DMS114 treated with DMSO at 0.1 percent for 48 hours (cell line): Measurements from ENCODE around the gene ADIPOR1.

Experiments
- DNase-seq: peaks from one replicate; lab custom pipeline; 2025; ENCODE audit not compliant: unreplicated experiment; lab: John Stamatoyannopoulos, UW

Gene ADIPOR1

DNA sequence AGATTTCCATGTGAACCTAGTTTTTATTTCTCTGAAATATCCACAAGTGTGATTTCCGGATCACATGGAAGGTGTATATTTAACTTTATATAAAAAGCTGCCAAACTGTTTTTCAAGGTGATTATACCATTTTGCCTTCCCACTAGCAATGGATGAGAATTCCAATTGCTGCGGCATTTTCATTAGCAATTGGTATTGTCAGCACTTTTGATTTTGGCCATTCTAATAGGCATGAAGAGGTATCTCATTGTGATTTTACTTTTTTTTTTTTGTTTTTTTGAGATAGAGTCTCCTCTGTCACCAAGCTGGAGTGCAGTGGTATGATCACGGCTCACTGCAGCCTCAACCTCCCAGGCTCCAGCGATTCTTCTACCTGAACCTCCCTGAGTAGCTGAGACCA, 13.9 kb upstream of the ADIPOR1 start:
- no peak for DNase-seq

DNA sequence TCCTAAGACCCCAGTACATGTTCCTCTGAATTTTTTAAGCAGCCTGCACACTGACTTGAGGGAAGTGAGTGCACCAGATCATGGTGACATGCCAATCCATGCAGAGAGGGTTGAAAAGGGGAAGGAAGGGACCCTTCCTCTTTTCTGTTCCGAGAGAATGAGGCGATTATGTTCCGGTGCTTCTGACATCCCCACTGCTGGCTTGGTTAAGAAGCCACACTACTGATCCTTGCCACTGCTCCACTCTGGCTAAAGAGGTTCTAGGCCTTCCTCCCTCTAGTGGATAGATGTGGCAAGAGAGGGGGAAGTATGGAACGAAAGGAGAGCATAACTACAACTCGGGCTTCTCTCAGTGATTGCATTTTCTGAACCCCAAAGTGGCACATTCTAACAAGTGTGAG, 10.8 kb upstream of the ADIPOR1 start:
- peak; percentile 80 for DNase-seq

DNA sequence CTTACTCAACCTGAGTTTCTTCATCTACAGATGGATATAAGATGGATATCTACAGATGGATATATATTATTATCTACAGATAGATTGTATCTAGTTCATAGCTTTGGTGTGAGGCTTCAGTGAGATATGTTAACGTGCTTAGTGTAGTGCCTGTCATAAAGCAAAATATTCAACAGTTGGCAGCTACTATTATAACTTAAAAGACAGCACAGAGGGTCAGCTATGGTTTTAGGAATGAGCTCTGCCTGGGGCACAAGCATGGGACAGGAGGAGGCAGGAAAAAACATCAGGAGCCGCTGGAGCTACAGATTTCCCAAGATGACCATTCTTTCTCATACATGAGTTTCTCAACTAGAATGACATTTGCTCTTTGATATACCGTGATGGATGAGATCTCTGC, 10.2 kb upstream of the ADIPOR1 start:
- DNase-seq: no peak

DNA sequence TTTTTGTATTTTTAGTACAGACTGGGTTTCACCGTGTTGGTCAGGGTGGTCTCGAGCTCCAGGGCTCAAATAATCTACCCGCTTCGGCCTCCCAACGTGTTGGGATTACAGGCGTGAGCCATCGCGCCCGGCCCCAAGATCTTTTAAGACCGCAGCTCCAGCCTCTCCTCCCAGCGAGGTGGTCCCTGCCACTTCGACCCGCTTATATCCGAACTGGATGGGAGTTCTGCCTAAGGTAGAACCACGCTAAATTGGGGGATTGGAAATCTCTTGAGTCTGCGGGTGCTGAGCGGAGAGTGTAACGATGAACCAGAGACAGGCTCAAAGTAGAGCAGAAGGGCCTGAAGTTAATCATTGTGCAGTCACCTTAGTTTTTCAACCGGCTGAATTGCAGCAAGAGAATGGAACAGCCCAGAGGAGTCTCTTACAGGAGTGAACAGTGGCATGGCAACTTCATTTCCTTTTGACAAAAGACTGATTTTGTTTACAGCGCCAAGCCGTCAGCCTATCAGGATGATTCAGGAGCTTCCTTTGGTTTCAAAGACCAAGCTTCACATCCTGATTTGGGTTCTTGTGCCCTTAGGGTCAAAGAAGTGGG, 9.7 kb upstream of the ADIPOR1 start:
- no peak for DNase-seq

DNA sequence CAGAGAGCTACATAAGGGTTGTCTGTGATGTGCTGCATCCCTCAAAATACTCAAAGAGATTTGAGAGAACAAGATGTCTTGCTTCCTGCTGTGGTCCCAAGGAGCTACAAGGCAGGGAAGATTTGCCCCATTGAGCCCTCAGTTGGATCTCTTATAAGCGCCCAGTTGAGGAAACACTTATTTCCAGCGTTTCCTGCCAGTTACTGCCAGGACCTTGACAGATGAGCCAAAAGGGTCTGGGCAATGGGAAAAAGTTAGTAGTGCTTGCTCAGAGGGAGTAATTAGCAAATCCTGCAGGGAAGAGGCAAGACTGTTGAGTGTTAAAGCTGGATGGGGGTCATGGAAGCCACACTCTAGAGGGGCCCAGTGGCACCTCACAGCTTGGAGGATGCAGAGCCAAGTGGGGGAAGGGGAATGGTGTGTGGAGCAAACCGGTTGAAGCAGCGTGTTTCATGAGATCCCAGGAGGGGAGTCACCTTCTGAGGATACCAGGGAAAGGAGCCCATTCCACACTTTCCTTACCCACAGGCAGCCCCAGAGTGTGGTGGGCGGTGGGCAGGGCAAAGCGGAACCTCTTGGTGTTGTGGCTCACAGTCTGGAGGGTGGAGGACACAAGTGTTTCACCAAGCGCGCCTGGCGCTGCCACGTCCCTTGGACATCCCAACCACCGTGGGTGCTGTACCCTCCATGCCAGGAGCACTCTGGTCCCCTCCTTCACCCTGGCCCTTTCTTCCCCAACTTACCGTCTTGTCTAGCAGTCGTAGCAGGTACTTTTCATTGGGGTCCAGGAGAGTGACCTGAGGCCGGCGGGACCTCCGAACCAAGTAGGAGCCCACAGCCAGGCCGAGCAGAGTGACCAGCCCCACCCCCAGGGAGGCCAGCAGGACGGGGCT, 8.1 kb upstream of the ADIPOR1 start:
- DNase-seq: no peak

DNA sequence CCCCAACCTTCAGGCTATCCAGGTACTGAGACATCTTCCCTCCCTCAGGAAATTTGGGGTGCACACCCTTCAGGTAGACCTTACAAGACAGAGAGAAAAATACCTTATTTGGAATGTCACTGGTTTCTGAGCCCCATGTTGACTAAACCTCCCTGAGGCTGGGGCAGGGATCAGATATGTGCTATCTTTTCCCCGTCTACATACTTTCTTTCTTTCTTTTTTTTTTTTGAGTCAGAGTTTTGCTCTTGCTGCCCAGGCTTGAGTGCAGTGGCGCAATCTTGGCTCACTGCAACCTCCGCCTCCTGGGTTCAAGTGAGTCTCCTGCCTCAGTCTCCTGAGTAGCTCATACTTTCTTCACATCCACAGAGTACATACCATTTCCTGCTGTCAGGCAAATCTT, 7.3 kb upstream of the ADIPOR1 start:
- DNase-seq: no peak

DNA sequence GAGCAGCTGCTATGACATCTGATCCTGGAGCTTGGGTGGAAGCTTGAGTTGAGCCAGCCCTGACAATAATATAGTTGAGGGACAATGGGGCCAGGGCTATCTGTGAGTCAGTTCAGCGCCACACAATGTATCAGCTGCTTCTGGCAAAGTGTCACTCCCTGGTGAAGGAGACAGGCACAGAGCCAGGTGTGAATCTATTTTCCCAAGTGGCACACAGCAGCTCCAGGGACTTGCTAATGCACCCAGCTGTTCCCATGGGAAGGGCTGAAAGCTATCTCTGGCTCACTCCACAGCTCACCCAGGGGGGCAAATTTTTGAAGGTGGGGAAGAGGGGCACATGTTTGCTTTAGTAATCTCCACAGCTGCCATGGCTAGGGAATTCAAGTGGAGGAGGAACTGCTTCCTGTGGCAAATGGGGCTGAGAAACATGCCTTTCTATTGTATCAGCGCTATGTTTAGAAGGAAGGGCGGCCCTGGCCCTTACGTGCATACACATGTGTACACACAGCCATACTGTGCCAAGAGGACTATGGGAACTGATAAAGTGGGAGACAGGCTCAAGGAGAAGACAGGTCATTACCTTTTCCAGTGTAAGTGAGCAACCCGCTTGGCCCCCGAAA, 6.8 kb upstream of the ADIPOR1 start:
- no peak for DNase-seq

DNA sequence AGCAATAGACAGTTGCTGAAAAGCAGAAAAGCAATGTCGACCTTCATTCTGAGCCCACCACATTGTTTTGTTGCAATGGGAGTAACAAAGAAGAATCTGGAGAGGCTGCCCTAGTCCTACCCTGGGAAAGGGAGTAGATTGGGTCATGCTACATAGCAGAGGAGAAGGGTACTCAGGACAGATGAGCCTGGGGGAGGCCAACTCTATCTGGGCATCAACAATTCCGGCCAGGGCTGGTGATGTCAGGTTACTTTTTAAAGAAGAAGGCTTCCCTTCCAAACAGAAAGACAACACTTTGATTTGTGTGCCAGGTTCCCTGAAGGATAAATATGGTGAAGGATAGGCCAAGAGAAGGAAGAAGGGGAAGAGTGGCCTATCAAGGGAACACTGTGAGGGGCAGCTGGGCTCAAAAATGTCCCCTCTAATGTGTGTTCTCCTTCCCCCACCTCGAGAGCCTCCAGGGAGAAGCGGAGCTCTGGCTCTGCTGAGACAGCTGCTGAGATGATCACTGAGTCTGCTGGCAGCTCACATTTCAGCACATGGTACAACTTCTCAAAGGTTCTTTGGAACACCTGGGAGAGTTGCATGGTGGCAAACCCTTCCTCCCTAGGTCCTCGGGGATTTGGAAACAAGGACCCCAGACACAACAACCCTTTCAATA, 3.2 kb upstream of the ADIPOR1 start:
- DNase-seq: no peak

DNA sequence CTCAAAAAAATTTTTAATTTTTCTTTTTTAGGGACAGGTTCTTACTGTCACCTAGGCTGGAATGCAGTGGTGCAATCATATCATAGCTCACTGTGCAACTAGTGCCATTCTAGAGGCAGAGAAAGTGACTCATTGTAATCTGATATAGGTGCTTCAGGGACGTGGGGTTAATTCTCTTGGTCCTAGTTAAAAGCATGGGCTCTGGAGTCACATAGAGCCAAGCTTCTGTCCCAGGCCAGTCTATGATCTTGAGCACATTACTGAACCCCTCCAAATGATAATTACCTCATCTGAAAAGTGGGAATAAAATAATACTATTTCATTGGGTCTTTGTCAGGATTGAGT, 1.1 kb upstream of the ADIPOR1 start:
- no peak for DNase-seq

DNA sequence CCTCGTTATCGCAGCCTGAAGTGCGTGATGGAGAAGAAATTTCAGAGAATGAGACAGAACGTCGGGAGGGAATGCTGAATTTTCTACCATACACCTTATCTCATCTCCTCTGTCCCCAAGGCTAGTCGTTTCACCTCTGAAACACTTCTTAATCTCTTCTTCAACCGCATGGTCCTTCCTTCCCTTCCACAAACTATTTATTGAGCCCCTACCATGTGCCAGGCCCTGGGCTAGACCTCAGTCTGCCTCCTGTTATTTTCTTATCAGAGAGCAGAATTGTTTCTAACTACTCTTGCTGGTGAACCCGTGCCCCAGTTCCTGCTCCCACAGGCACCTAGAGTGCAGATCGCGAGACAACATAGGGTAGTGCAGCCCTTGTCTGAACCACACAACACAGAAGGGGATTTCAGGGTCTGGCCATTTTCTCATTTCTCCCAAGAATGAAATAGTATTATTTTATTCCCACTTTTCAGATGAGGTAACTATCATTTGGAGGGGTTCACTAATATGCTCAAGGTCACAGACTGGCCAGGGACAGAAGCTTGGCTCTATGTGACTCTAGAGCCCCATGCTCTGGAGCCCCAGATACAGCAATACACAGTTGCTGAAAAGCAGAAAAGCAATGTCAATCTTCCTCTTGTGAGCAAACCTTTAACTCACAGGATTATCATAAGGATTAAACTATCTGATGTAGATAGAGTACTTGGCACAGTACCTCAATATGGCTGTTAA, 598 bp upstream of the ADIPOR1 start:
- DNase-seq: no peak

DNA sequence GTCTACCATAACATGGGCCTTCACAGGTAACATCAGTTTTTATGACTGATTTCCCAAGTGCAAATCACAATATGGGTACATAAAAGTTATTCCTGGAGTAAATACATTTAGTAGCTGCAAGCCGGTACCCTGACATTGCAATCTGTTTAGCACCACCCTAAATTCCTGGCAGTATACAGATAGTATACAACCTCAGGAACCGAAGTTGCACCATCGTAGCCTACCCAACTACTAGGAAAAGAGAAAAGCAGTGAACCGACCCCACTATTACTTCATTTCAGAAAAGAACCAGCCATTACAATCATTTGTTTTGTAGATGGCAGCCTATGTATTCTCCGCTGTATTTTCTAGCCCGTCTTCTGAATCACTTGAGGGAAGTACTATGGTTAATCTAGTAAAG, 1.1 kb downstream of the ADIPOR1 start:
- no peak for DNase-seq

DNA sequence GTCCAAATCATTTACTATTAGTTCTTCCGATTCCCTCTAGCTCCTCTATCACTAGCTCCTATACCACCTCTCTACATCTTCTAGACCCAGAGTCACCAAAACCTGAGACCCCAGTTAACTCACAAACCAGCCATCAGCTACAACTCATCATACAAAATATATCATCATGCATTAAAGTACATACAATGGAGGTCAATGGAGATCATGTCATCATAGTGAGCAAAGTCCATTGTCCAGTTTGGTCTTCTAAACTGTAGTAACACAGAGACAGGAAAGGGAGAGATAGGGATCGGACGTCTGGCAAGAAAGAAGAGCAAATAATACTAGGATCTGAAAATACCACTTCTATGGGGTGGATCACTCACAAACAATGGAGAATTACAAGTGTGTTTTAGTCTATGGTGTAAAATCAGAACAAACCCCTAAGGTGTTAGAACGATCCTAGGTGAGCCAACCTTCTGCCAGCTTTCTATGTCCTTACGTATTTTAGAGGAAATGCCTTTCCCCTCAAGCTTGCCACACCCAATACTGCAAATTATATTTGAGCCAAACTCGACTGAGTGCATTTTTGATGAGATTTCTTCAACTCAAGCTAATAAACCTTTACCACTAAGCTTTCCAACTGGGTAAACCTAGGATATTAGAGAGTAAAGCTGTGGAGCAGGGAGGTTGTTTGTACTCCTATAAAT, 3.9 kb downstream of the ADIPOR1 start:
- DNase-seq: no peak

DNA sequence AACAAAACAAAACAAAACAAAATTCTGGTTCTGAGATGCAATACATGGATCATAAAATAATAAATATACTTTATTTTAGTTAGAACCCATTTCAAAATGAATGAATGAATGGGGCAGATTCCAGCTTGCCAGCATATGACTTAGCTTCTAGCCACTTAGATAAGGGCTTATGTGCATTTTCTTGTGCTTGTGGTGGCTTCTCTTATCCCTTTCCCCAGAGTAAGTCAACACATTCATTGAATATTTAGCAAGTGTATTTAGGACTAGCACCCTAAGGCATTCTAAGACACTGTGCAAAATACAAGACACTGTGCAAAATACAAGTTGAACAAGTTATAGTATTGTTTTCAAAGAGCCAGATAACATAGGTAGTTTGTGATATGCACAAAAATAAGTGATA, 4.7 kb downstream of the ADIPOR1 start:
- no peak for DNase-seq

DNA sequence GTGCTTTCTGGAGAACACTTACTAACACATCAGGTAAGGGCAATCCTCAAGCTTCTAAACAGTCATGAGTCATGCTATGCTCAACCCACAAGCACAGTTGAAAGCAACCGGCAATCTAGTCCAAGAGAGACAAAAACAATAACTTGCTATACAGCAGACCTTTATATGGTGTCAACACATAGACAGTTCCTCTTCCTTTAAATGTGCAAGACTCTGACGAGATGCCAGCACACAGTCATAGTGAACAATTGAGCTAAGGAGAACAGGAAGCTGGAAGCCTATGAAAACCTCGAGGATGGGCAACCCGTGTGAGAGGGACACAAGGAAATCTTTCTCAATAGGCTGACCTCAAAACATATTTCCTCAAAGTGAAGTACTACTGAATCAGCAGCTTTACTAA, 5.3 kb downstream of the ADIPOR1 start:
- no peak for DNase-seq

DNA sequence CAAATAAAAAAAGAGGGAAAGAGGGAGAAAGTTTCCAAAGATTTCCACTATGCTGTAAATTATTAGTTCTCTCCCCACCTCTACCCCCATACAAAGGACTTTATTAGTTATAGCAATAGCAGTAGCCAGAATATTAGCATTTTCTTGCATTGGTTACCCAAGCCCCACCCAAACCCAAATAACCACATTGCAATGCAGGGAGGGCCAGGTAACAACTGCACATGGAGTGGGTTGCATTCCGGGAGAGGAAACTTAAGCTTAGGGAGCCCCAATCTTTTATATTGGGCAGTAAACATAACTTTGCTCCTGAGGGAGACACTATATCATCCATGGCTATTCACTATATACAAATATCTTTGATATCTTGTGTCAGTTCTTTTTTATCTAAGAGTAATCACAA, 6.0 kb downstream of the ADIPOR1 start:
- DNase-seq: no peak

DNA sequence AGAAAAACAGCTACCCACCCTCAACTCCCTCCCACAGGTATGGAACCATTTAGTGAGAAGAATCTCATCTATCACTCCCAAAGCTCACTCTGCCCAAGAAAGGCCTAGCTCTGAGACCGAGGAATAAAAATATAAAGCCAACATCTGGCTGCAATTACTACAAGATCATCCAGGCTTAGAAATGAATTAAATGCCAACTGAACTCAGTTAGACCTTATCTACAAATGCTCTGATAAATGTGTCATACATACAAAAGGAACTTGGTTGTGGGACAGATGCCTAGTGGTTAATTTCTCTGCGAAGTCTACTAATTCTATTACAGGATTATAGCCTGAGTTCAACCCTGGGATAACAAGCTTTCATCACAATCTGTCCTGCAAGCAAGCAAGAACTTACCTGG, 6.7 kb downstream of the ADIPOR1 start:
- no peak for DNase-seq

DNA sequence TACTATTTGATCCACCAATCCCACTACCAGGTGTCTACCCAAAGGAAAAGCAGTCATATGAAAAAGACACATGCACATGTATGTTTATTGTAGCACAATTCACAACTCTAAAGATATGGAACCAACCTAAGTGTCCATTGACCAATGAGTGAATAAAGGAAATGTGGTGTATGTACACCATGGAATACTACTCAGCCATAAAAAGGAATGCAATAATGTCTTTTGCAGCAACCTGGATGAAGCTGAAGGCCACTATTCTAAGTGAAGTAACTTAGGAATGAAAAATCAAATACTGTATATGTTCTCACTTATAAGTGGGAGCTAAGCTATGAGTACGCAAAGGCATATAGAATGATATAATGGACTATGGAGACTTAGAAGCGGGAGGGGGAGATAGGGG, 12.6 kb downstream of the ADIPOR1 start:
- DNase-seq: no peak

DNA sequence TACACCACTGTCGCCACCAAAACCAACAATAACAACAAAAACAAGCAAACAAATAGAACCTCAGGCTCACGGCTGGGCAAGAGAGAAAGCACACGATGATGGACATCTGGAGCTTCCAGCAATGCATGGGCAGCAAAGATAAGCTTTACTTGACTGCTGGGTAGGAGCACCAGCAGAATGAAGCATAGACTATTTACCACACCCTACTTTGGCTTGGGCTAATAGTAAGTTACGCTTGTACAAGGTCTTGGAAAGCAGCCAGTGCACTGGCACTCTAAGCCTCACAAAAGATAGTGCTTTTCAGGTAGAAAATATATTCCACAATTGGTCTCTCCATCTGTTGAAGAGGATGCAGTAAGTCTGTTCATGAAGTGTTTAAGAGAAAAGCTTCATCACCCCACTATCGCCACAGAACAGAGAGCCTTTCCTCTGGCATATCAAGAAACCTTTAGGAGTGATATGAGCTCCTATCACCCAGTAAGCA, 13.6 kb downstream of the ADIPOR1 start:
- DNase-seq: no peak

DNA sequence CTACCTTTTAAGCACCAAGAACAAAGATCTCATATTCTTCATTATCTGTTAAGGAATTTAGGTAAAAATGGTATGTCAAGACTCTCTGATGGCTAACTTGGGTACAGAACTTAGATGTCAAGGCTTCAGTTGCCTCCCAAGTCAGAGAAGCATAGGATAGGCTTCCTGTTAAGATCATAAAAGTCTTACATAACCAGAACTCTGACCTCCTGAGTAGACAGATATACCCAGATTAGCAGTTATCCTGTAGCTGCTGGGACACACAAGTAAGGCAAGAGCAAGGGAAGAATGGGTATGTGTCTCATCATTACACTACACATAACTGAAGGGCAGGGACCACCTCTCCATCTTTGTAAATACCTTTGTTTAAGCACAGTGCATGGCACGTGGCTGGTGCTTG, 15.7 kb downstream of the ADIPOR1 start:
- DNase-seq: no peak

DNA sequence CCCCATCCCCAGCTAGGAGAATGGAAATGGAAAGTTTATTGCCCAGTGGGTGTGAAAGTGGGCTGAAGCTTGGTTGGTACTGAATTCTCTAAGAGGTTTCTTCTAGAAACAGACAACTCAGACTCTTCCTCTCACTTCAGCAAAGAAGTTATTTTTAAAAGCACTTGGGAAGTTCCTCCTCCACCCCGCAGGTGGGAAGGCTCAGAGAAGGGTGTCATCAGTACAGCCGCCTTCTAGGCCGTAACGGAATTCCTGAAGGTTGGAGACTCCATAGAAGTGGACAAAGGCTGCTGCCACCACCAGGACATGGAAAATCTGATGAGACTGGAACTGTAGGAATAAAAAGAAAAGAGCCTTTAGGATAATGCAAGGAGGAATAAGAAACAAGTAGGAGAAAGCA, 16.7 kb downstream of the ADIPOR1 start:
- no peak for DNase-seq

DNA sequence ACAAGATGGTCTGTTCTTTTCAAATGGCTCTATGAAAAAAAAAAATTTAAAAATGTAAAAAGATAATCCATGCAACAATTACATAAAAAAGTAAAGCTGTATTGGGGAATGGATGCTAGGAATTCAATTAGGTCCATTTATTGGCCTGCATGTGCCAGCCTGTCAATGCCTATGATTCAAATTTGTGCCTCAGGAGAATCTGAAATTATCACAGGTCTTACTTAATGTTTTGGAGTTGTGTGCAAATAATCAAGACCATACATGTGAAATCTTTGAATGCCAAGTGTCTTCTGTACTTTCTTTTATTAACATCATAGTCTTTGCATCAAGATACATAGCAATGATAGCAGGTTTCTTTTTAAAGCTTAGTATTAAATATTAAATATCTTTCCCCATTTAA, 17.6 kb downstream of the ADIPOR1 start:
- no peak for DNase-seq
